Measurements from ENCODE around the gene UVSSA.
"Not testable (repeated sequence)": the region's sequence is repeated elsewhere in the genome, so short reads cannot be mapped to it uniquely, and the experiment has no call there.

The UVSSA gene

DNA sequence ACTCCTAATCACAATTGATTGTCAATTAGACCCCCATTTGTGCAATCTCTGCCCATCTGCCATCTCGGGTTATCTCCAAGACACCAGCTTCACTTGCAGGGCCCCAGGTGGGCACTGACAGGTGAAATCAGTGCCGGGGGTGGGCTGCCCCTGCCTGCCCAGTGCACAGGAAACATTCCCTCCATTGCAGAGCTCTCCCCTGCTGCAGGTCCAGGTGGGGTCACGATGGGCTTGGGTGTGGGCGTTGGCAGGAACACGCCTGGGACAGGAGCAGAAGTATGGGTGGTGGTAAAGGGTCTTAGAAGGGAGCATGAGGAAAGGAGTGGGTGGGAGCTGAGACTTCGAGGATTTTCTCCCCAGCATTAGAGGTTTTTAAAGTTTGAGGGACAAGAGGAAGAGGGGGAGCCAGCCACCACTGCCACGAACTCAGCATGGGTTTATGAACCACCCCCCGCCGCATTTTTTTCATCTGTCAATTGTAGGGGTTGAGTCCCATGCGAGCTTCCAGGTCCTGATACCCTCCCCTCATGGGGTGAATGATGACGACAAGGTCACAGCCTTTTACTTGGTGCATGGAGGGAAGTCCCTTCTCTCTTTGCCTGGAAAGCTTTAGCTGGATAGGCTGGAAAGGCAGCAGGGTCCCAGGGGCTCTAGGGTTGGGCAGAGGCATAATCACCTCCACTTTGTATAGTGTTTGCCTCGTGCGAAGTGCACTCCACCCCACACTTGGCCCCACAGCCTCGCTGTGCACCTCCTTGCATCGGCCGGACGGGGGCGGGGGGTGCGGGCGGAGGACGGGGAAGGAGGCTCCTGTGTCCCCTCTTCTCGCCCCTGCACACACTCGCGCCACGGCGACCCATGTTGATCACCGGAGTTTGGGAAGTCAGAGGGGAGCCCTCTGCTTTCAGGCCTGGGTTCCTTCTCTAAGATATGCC, 62.8 kb downstream of the UVSSA start:
- DNase-seq: no peak

DNA sequence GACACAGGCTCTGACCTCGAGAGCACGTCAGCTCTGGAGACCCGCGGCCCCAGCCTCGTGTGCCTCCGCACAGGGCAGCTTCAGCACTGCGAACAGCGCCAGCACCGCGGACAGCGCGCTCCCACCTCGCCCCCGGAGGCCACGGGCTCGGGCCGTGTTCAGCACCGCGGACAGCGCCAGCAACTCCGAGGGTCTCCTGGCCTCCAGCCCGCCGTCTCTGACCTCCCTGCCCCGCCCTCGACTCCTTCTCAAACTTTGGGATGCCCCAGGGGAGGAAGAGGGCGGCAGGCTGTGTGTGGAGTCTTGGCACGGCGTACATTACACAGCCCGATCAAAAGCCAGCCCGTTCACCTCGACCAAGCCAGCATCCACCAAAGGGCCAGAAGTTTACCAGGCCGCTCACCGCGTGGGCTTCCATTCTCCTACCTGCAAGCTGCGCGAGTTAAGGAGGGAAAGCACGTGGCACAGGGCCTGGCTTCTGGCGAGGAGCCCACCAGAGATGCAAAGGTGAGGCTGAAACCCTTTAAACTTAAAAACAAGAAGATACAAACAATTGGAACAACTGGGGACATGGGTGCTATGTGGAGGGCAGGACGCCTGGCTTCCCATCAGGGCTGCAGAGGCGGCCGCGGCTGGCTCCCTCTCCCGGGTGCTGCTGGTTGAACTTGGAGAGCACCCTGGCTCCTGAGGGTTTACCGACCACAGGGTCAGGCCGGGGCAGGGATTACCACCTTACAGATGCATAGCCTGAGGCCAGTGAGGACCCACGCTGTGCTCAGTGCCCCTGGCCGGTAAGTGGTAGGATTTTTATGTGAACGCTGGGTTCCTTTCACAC, 63.7 kb downstream of the UVSSA start:
- DNase-seq: no peak

DNA sequence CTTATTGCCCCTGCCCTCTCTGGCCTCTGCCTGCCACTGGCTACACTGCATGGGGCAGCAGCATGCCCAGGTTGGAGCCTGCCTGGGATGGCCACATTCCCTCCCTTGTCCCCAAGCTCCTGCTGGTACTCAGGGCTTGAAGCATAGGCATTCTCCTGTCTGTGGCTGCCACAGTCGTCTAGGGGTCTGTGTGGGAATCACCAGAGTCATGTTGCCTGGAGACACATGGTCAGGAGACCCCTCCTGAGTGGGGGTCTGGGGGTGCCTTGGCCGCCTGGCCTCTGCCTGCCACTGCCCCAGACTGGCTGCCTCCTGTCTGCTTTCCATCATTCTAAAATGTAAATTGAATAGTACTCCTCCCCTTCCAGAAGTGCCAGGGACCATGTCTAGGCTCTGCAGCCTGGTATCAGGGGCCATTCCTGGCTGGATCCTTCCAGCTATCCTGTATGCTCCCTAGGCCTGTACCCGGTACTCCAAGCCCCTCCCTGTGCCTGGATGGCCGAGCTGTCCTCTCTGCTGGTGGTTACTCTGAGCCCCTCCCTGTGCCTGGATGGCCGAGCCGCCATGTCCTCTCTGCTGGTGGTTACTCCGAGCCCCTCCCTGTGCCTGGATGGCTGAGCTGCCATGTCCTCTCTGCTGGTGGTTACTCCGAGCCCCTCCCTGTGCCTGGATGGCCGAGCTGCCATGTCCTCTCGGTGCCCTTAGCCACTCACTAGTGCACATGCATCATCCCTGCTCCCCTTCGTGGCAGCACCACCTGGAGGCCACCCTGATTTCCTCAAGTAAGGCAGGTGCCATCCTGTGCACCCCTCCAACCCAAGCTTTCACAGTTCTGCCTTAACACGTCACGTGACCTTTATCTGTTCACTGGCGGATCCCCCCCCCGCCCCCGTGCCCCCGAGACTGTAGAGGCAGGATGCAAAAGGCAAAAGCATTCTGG, 64.7 kb downstream of the UVSSA start:
- peak in 1 of 2 experiments; percentile 25 for DNase-seq

DNA sequence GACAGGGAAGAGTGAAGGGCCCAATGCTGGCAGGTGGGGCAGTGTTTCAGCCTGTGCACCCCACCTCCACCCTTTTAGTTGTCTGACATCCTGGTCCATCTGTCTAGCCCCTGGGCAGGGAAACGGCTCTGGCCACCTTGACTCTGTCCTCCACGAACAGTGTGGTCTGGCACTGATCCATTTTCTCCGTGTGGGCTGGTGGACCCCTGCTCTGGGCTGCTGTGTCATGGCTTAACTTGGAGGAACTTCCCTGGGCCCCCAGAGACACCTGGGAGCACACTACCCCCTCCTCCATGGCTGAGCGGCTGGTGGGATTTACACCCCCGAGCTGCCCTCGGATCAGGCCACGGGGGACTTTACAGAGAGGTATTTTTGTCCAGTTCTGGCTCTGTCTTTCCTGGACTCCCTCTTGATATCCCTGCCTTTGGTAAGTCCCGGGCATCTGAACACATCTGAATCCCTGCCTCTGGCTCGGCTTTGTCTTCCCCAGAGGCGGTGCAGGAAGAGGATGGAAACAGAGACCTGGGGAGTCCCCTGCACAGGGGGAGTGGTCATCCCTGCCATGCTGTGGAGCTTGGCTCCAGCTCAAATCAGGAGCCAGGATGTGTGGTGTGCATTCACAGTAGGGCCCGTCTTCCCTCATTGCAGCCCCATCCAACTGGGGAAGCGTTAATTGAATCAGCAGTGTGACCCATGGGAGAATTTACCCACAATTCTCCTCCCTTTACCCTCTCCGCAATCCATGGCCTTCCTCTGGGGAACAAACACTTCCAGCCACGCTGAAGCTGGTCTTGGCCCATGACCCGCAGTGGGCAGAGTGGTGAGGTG, 65.6 kb downstream of the UVSSA start:
- DNase-seq: no peak

DNA sequence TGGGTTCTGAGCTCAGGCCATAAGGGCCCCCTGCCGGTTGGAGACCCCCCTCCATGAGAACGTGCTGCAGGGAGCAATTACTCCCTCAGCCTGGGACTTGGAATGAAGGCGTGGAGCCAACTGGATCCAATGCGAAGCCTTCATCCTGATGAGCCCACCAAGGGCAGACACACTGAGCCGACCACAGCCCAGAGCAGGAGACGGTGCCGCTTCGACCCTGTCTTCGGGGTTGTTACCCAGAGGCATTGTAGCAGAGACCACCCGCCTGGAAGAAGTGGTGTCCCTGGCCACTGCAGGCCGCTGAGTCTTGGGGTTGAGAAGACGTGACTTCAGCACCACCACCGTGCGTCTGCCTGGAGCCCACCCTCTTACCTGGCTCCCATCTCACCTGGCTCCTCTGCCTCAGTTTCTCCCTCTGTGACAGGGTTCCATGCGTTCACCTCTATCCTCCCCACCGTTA, 66.2 kb downstream of the UVSSA start:
- DNase-seq: no peak

DNA sequence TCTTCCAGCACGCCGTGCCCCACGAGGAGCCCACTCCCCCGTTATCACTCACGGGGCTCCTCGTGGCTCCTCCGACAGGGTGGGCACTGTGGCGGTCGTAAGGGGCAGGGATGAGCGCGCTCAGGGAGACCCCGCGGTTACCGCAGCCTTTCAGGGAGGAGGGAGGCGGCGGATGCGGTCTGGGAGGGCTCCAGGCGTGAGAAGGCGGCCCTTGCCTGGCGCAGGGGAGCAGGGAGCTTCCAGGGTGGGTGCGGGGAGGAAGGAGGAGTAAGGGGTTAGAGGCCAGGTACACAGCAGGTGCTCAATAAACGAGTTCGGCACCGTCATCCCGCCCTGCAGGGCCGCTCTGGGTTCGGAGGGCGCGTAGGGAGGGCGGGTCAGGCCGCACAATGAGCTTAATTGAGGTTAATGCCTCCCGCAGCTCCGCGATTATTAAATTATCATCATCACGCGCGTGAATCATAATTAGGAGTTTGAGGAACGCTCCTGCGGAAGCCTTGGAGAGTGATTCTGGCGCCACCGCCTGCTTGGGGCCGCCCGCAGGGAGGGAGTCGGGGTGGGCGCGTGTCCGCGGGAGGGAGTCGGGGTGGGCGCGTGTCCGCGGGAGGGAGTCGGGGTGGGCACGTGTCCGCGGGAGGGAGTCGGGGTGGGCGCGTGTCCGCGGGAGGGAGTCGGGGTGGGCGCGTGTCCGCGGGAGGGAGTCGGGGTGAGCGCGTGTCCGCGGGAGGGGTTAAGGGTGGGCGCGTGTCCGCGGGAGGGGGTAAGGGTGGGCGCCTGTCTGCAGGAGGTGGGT, 66.9 kb downstream of the UVSSA start:
- DNase-seq: no peak

DNA sequence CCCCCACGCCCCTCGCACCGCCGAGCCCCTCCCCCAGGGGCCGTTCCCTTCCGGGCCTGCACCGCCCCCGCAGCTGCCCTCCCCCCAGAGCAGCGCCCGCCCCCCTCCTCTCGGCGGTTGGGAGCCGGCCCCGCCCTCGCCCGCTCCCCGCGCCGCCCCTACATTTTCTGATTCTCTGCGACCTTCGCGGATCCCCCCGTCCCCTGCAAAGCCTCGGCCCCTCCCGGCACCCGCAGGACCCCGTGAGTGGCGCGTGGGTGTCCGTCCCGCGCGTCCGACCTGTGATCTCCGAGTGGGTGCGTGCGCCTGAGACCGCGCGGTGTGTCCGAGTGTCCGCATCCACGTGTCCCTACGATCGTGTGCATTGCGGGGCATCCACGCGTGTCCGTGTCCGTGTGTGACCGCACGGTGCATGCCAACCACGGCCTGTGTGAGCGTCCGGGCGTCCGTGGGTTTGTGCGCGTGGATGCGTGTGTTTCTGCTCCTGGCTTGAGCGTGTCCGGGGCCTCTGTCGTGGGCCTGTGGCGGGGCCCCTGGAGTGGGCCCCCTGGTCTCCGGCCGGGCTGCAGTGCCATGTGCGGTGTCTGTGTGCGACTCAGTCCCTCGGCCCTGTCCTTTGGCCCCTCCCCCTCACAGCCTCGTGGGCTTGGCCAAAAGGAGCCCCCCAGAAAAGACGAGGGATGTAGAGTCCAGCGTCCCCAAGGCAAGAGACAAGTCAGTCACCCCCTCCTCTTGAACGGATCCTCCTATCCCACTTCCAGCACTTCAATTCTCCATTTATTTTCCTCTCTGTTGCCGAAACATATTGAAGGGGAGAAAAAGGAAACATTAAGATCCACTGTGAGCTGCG, 68.0 kb downstream of the UVSSA start:
- no peak for DNase-seq

DNA sequence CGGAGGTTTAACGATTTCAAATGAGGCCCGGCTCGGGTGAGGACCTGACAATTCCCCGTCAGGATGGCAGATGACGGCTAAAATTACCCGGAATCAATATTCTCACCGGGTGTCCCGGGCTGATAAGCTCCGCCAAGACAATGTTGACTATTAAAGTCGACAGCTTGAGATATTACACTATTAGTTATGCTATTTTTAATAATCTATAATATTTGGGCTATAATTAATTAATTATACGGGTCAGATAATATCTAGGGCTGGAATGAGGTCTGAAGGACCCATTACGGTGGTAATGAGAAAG, 68.6 kb downstream of the UVSSA start:
- no peak for DNase-seq

DNA sequence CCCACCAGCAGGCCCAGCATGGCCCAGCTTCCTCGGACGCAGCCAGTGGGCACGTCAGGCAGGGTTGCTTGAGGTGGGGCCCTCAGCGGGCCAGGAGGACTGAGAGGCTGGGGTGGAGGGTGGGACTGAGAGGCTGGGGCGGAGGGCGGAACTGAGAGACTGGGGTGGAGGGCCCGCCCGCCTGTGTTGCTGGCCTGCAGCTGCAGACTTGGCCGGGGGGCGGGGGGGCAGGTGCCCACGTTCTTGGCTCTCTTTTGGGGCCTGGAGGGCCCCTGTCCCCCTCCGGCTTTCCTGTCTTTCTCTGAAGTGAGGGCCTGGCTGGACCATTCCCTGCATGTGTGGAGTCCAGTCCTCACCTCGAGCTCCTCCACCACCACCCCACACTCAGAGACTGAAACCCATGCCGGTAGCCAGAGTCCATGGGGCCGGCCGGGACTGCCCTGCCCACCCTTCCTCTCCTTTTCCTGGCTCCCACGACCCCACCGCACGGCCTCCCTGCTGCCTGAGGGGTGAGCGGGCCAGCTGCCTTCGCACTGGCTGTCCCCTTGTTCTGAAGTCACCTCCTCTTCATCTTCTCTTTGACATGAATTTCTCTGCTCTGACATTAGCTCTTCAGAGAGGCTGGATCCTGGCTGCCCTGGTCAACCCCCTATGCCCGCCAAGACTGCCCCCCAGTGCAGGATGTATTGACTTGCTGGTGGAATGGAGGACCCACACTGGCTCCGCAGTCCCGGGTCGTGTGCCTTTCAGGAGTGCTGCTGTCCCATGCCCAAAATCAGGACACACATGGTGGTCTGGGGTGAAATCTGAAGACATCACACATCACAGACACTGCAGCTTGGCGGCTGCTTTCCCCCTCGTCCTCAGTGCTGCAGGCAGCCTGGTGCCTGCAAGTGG, 69.3 kb downstream of the UVSSA start:
- no peak for DNase-seq

DNA sequence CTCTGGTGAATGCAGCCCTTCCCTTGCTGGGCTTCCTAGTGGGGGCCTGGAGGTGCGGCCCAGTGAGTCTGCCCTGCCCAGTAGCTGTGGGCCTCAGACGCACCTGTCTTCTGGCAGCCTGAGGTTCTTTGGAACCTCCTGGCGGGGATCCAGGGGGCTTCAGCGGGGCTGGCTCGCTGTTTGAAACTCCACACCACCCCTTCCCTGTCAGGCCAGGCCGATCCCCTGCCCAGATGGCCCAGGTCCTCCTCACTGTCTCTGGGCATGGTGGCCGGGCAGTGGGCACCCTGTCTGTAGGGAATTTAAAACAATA, 69.9 kb downstream of the UVSSA start:
- DNase-seq: no peak

DNA sequence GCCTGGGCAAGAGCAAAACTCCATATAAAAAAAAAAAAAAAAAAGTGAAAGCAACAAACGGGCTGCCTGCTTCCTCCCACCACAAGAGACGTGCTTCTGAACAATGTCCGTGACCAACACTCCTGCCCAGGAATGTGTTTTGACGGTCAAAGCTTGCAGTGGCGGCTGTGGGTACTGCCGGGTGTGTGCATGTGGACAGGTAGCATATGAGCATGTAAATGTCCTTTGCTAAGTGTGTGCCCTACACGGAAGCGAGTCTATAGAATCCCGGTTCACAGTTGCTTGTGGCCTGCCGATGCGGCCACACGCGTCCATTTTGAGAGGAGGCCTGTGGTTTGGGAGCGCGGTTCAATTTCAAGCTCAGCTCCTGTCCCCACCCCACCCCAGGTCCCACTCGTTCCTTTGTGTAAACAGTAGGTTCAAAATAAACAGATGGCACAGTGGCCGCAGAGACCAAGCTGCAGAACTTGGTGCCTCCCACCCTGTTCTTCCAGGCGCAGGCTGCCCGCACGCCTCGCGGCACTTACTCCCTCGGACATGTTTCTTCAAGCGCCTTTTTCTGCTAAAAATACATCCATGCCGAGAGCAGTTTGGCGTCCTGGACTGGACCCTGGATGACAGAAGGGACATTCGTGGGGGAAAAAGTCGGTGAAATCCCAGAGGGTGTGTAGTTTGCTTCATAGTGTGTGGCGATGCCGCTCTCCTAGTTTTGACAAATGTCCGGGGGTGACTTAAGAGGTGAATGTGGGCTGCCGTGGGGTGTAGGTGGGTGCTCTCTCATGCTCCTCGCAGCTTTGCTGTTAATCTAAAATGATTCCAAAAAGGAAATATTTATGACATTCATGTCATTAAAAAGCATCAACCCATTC, 70.7 kb downstream of the UVSSA start:
- DNase-seq: peak; percentile 38 to 66

DNA sequence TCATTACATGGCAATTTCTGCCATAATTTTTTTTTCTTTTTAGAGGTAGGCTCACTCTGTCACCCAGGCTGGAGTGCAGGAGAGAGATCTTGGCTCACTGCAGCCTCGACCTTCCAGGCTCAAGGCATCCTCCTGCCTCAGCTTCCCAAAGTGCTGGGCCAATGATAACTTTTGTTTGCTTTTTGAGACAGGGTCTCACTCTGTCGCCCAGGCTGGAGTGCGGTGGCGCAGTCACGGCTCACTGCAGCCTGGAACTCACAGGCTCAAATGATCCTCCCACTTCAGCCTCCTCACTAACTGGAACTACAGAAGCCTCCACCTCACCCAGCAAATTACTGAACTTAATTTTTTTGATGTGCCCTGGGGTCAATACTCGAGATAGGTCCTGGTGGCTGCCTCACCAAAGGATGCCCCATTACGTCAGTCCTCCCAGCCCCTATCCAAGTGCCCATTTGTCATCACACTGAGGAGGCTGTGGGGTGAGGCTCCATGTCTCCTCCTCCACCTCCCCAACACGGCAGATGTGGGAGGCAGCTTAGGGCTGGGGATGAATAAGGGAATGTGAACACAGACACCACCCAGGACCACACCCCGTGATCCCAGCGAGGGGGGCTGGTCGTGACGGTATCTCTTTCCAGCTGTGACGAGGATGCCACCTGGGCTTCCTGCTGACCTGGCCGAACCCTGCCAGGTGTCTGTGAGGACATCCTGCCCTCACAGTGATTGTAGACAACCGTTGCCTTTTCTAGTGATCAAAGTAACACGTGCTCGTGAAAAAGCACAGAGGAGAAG, 71.7 kb downstream of the UVSSA start:
- no peak for DNase-seq

DNA sequence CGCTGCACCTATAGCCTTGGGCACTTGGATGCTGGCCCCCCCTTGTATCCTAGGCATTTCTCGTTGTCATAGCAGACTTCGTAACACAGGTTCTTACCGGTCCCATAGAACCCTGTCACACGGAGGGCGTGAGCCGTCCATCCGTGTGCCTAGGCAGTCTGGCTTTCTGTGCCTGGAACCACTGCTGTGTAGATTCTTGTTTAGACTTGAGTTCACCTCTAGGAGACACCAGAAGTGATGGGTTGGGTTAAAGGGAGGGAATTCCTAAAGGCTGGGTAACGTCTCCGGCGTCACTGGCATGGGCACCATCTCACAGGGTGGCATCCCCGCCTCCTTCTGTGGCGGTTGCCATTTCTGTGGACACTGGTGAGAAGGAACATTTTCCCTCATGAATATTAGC, 72.7 kb downstream of the UVSSA start:
- no peak for DNase-seq

DNA sequence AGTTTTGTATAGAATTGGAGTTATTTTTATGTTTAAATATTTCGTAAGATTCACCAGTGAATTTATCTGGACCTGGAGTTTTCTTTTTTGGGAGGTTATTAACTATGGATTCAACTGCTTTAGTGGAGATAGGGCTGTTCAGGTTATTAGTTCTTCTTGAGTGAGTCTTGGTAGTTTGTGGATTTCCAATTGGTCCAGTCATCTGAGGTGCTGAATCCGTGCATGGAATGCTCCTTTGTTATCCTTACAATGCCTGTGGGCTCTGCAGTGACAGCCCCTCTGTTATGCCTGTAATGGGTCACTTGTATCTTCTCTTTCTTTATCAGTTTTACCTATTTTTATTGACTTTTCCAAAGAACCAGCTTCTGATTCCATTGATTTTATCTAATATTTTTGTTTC, 74.6 kb downstream of the UVSSA start:
- DNase-seq: no peak

DNA sequence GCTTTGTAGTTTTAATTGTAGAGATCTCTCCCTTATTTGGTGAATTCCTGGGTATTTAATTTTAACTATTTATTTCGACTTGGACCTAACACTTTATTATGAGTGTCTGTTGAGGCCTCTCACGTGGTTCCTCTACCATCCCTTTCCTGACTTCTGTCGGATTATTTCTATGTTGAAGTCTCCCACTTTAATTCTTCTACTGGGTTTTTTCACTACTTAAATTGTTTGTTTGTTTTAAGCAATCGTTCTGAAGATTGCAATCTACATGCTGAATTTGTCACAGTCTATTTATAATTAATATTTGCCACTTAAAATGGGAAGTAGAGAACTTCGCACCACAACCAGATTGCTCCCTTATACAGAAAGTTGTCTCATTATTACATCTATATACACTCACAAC, 80.0 kb downstream of the UVSSA start:
- DNase-seq: no peak

DNA sequence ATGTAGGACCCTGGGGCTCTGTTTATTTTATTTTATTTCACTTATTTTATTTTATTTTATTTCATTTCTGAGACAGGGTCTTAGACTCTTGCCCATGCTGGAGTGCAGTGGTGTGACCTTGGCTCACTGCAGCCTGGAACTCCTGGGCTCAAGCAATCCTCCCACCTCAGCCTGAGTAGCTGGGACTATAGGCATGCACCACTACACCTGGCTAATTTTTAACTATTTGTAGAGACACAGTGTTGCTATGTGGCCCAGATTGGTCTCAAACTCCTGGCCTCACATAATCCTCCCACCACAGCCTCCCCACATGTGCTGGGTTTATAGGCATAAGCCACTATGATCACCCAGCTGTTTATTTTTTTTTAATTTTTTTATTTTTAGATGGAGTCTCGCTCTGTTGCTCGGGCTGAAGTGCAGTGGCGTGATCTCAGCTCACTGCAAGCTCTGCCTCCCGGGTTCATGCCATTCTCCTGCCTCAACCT, 96.7 kb downstream of the UVSSA start:
- DNase-seq: not testable (repeated sequence)
